Glomerular visceral epithelial cell (primary cell): ENCODE results near the gene SHC2.

Experiments
- DNase-seq: peaks from one replicate; pipeline ENCODE4 v3.0.0-alpha.2; 2016; ENCODE audit errors: extremely low spot score

The SHC2 gene

GRCh38 chr19:460877-461720 is at the start of gene SHC2:
Gene SHC2 (minus strand): TSS chr19:461033. CDS start chr19:460996, 37 bp downstream.
- DNase-seq, result no peak

GRCh38 chr19:508204-509150 is 47.6 kb upstream of the SHC2 start:
- DNase-seq, result no peak

GRCh38 chr19:507286-508203 is 46.7 kb upstream of the SHC2 start, which contains the start of gene TPGS1:
Gene TPGS1 (plus strand): TSS chr19:507497. CDS start chr19:507507, 10 bp downstream.
- DNase-seq, result peak; percentile 73

GRCh38 chr19:506404-507285 is 45.8 kb upstream of the SHC2 start:
- DNase-seq, result peak; percentile 100

- no peak for DNase-seq
Observed at GRCh38 chr19:504616-505015, 43.8 kb upstream of the SHC2 start.

GRCh38 chr19:501646-502045 is 40.8 kb upstream of the SHC2 start:
- DNase-seq, result no peak

GRCh38 chr19:498977-499623 is 38.3 kb upstream of the SHC2 start:
- DNase-seq, result no peak

GRCh38 chr19:498511-498891 is 37.7 kb upstream of the SHC2 start:
- no peak for DNase-seq

- DNase-seq, result no peak
Observed at GRCh38 chr19:497869-498510, 37.2 kb upstream of the SHC2 start.

- DNase-seq, result no peak
Observed at GRCh38 chr19:497491-497868, 36.6 kb upstream of the SHC2 start.

- DNase-seq, result no peak
Observed at GRCh38 chr19:496986-497385, 36.2 kb upstream of the SHC2 start.

GRCh38 chr19:496112-496665 is 35.4 kb upstream of the SHC2 start, which contains the start of gene MADCAM1:
Gene MADCAM1 (plus strand): TSS chr19:496486. CDS start chr19:496500, 14 bp downstream.
- DNase-seq, result no peak

- DNase-seq, result peak; percentile 47
Observed at GRCh38 chr19:495402-496111, 34.7 kb upstream of the SHC2 start.

GRCh38 chr19:495081-495401 is 34.2 kb upstream of the SHC2 start:
- DNase-seq, result no peak

GRCh38 chr19:494171-495080 is 33.6 kb upstream of the SHC2 start:
- DNase-seq, result no peak

- DNase-seq, result no peak
Observed at GRCh38 chr19:493391-494170, 32.7 kb upstream of the SHC2 start.

GRCh38 chr19:492091-492531 is 31.3 kb upstream of the SHC2 start:
- no peak for DNase-seq
